ENCODE results near the gene CTNNBL1.

CTNNBL1 gene

DNA sequence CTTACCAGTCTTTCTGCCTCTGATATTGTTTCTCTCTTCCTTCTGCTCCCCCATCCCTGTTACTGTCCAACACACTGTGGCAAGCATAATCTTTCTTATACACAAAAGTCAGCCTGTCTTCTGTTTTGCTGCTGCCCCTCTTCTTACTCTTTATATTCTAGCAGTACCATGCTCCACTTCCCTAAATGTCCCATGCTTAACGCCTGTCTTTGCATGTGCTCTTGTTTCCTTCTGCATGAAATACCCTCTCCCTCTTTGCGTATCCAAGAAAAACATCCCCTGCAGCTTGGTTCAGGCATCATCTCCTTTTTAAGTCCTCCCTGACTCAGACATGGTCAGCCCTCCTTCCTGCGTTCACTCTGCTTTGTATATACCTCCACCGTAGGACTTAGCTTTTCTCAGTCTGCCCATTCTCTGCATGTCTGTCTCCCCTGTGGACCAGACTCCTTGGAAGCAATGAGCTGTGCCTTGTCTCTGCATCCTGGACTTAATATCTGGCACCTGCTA, 103.9 kb downstream of the CTNNBL1 start:
- Histone ChIP-seq H3K9me3 (ENCODE audit: insufficient read depth, low read length) (no peaks in the 10 kb centered on the region), H3K4me3 (ENCODE audit: insufficient read length, low read depth) (no peak overlapping the region), H3K36me3 (ENCODE audit: insufficient read depth, insufficient read length, low read length) (peaks cover 21% of the 10 kb centered on the region), H3K9ac (ENCODE audit: insufficient read length, low read depth) (no peak overlapping the region), H3K4me1 (ENCODE audit: insufficient read depth, insufficient read length) (no peaks in the 10 kb centered on the region), H3K27me3 (ENCODE audit: insufficient read depth, insufficient read length) (no peaks in the 10 kb centered on the region)
- no peak for TF ChIP-seq SUZ12 (IDR thresholded peaks at IDR 0.05; ENCODE audit: extremely low read depth, insufficient read depth, insufficient read length)
- no peak for TF ChIP-seq YY1 (IDR thresholded peaks at IDR 0.05; ENCODE audit: insufficient read depth, insufficient read length)
- TF ChIP-seq ZNF274 (IDR thresholded peaks at IDR 0.05; ENCODE audit: low read depth, low read length): no peak
- no peak for DNase-seq (ENCODE audit: low read depth, low spot score)

DNA sequence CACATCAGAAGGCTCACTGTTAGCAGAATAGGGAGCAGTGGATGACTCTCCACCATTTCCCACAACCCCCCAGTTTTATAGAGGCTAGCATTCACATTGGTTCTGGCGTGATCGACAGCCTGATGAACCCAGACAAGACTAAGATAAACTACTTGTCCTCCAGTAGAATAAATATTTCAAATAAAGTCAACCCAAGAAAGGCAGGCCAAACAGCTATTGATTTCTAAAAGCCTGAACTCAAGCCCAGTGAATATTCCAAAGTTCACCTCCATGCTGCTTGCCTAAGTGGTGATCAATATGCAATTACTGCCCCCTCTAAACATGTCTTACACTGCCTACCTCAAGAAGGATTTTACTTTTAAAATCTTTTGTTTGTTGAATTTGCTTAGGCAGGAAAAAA, 104.5 kb downstream of the CTNNBL1 start:
- Histone ChIP-seq H3K9me3 (ENCODE audit: insufficient read depth, low read length) (no peaks in the 10 kb centered on the region), H3K36me3 (ENCODE audit: insufficient read depth, insufficient read length, low read length) (peaks cover 27% of the 10 kb centered on the region), H3K9ac (ENCODE audit: insufficient read length, low read depth) (no peak overlapping the region), H3K27me3 (ENCODE audit: insufficient read depth, insufficient read length) (no peaks in the 10 kb centered on the region), H3K4me1 (ENCODE audit: insufficient read depth, insufficient read length) (no peaks in the 10 kb centered on the region), H3K4me3 (ENCODE audit: insufficient read length, low read depth) (no peak overlapping the region)
- no peak for DNase-seq (ENCODE audit: low read depth, low spot score)
- no peak for TF ChIP-seq SUZ12 (IDR thresholded peaks at IDR 0.05; ENCODE audit: extremely low read depth, insufficient read depth, insufficient read length)
- no peak for TF ChIP-seq ZNF274 (IDR thresholded peaks at IDR 0.05; ENCODE audit: low read depth, low read length)
- TF ChIP-seq YY1 (IDR thresholded peaks at IDR 0.05; ENCODE audit: insufficient read depth, insufficient read length): no peak

DNA sequence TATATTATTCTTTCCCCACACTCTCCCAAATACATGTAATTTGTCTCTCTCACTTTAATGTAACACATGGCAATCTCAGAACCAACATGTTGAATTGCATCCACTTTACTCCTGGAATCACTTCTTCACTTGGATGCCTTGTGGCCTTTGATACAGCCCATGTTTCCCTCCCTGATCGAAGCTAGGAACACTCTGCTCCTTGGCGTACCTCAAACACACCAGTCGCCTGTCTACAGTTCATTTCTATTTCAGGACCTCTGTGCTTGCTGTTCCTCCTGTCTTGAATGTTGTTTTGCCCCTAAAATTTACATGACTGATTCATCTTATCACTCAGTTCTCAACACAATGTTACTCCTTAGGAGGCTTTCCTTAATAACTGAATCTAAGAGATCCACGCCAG, 106.8 kb downstream of the CTNNBL1 start:
- Histone ChIP-seq H3K9ac (ENCODE audit: insufficient read length, low read depth) (no peak overlapping the region), H3K36me3 (ENCODE audit: insufficient read depth, insufficient read length, low read length) (peaks cover 47% of the 10 kb centered on the region), H3K4me1 (ENCODE audit: insufficient read depth, insufficient read length) (no peaks in the 10 kb centered on the region), H3K9me3 (ENCODE audit: insufficient read depth, low read length) (no peaks in the 10 kb centered on the region), H3K27me3 (ENCODE audit: insufficient read depth, insufficient read length) (no peaks in the 10 kb centered on the region), H3K4me3 (ENCODE audit: insufficient read length, low read depth) (no peak overlapping the region)
- no peak for TF ChIP-seq ZNF274 (IDR thresholded peaks at IDR 0.05; ENCODE audit: low read depth, low read length)
- no peak for DNase-seq (ENCODE audit: low read depth, low spot score)

DNA sequence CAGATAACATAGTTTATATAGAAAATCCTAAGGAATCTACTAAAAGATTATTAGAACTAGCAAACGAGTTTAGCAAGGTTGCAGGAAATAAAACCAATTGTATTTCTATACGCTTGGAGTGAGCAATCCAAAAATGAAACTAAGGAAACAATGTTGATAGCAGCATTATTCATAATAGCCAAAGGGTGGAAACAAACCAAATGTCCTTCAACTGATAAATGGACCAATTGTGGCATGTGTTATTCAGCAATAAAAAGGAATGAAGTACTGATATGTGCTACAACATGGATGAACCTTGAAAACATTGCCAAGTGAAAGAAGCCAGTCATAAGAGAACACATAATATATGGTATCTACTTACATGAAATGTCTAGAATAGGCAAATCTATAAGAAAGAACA, 108.1 kb downstream of the CTNNBL1 start:
- TF ChIP-seq ZNF274 (IDR thresholded peaks at IDR 0.05; ENCODE audit: low read depth, low read length) (no peak), YY1 (IDR thresholded peaks at IDR 0.05; ENCODE audit: insufficient read depth, insufficient read length) (no peak), SUZ12 (IDR thresholded peaks at IDR 0.05; ENCODE audit: extremely low read depth, insufficient read depth, insufficient read length) (no peak)
- H3K4me1 ChIP-seq (ENCODE audit: insufficient read depth, insufficient read length): no peaks in the 10 kb centered on the region
- H3K9me3 ChIP-seq (ENCODE audit: insufficient read depth, low read length): no peaks in the 10 kb centered on the region
- DNase-seq (ENCODE audit: low read depth, low spot score): no peak
- no peak overlapping the region for H3K4me3 ChIP-seq (ENCODE audit: insufficient read length, low read depth)
- H3K27me3 ChIP-seq (ENCODE audit: insufficient read depth, insufficient read length): no peaks in the 10 kb centered on the region
- H3K9ac ChIP-seq (ENCODE audit: insufficient read length, low read depth): no peak overlapping the region
- peaks cover 47% of the 10 kb centered on the region for H3K36me3 ChIP-seq (ENCODE audit: insufficient read depth, insufficient read length, low read length)

DNA sequence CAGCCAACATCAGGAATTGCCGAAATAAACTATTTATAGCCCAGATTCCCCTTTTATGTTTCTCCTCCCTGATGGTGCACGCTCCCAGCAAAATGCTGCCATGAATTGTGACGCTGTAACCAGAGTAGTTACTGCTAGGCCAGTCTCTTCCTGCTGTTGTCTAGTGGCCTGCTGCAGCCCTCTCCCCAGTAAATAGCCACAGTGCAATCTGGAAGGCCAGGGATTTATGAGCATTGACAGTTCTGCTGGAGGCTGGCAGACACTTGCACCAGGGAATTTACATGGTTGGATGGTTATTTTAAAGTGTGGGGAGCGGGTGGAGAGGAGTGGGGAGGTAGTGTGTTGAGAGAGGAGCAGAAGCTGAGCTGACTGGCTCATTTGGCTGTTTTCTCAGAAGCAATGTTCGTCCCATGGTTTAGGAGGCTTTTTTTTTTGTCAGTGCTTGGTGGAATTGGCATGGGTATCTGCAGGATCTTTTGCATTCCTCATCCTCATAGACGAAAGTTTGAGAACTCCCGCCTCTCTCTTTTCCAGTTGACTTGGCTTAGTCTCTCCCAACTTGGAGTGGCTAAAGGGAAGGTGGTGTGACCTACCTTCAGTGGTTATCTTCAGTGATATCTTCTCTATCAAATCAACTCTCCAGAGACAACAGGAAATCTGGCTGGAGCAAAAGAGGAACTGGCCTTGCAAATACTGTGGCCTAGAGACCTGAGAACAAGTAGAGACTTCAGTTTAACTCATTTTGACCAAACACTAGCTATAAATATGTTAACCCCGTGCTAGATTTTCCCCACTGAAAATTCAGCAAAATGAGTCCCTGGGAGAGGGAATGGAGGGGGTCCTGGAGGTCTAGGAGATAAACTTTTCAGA, 109.8 kb downstream of the CTNNBL1 start:
- no peaks in the 10 kb centered on the region for H3K9me3 ChIP-seq (ENCODE audit: insufficient read depth, low read length)
- H3K9ac ChIP-seq (ENCODE audit: insufficient read length, low read depth): no peak overlapping the region
- H3K36me3 ChIP-seq (ENCODE audit: insufficient read depth, insufficient read length, low read length): peaks cover 41% of the 10 kb centered on the region
- no peak for TF ChIP-seq YY1 (IDR thresholded peaks at IDR 0.05; ENCODE audit: insufficient read depth, insufficient read length)
- TF ChIP-seq SUZ12 (IDR thresholded peaks at IDR 0.05; ENCODE audit: extremely low read depth, insufficient read depth, insufficient read length): no peak
- no peak for TF ChIP-seq ZNF274 (IDR thresholded peaks at IDR 0.05; ENCODE audit: low read depth, low read length)
- DNase-seq (ENCODE audit: low read depth, low spot score): no peak
- no peak overlapping the region for H3K4me3 ChIP-seq (ENCODE audit: insufficient read length, low read depth)
- no peaks in the 10 kb centered on the region for H3K27me3 ChIP-seq (ENCODE audit: insufficient read depth, insufficient read length)
- H3K4me1 ChIP-seq (ENCODE audit: insufficient read depth, insufficient read length): peaks cover 4% of the 10 kb centered on the region

DNA sequence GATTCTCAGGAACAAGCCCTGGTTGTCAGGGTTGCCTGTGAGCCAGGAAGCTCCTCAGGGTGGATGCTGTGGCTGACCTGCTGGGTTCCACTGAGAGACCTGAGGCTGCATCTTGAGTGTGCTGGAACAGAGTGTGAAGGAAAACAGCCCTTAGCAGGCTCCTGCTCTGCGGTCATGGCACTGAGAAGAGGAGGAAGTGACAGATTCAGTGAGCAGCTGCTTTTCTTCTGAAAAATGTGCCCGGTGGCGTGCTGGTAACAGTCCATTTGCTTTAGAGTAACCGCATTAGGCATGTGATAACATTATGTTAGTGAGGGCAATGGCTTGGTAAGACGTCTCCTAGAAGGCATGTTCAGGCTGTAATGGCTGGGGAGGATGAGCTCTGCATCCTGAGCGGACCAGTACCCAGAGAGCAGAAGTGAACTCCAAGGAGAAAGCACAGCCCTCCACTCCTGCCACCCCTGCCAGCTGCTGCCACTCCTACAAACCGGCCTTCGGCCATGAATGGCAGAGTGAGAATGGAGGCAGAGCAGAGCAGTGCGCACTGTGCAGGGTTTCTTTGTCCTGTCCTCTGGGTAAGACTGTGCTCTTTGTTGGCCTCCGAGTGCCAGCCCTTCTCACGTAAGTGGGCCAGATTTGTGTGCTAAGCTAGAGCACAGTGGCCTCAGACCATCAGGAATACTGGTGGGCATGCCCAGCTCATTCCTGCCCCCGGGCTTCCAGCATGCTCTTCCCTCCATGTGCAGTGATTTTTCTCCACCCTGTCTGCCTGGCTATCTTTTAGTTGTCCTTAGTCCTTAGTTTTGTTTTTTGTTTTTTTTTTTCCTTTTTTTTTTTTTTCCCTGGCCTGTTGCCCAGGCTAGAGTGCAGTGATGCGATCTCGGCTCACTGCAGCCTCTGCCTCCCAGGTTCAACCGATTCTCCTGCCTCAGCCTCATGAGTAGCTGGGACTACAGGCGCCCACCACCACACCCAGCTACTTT, 111.0 kb downstream of the CTNNBL1 start:
- H3K4me3 ChIP-seq (ENCODE audit: insufficient read length, low read depth): no peak overlapping the region
- H3K4me1 ChIP-seq (ENCODE audit: insufficient read depth, insufficient read length): peaks cover 5% of the 10 kb centered on the region
- DNase-seq (ENCODE audit: low read depth, low spot score): no peak
- H3K36me3 ChIP-seq (ENCODE audit: insufficient read depth, insufficient read length, low read length): peaks cover 37% of the 10 kb centered on the region
- no peaks in the 10 kb centered on the region for H3K27me3 ChIP-seq (ENCODE audit: insufficient read depth, insufficient read length)
- TF ChIP-seq ZNF274 (IDR thresholded peaks at IDR 0.05; ENCODE audit: low read depth, low read length) (no peak), SUZ12 (IDR thresholded peaks at IDR 0.05; ENCODE audit: extremely low read depth, insufficient read depth, insufficient read length) (no peak), YY1 (IDR thresholded peaks at IDR 0.05; ENCODE audit: insufficient read depth, insufficient read length) (no peak)
- H3K9ac ChIP-seq (ENCODE audit: insufficient read length, low read depth): no peak overlapping the region
- no peaks in the 10 kb centered on the region for H3K9me3 ChIP-seq (ENCODE audit: insufficient read depth, low read length)

Measured in NT2/D1 (cell line).